GM12878 (cell line): ENCODE measurements around the gene CAPN7. TPM values are rescaled to one million over a fixed set of nuclear protein-coding genes. Genes with fewer than 3 reads are reported as not detected.

Experiments used
- ATAC-seq: fragments of 200-7000 bp; cut with Tn5 transposase; 3 replicates; pipeline ENCODE4 v1.9.1; 2020; ENCODE audit warnings: mild to moderate bottlenecking, moderate library complexity
- BruUV-seq: library from RNA; stranded (reverse); fragments of 400-500 nt; replicated peaks from 2 replicates; lab custom pipeline; 2021; lab: Mats Ljungman, UMichigan
- CTCF ChIA-PET: fragments of 300-600 bp; sonication (Branson Sonifier 250); formaldehyde crosslinking; extraction: SDS; loops from one replicate; lab custom pipeline; 2021; ENCODE audit warnings: inconsistent platforms; lab: Yijun Ruan, JAX
- POLR2A ChIA-PET: fragments of 350-600 bp; formaldehyde crosslinking; extraction: SDS; loops from one replicate; lab custom pipeline; 2021; ENCODE audit warnings: inconsistent platforms; lab: Charles Lee
- RAD21 ChIA-PET: fragments of 300-600 bp; sonication (Branson Sonifier 250); formaldehyde crosslinking; loops from one replicate; lab custom pipeline; 2023; ENCODE audit warnings: antibody characterized with exemption; ENCODE audit not compliant: unreplicated experiment; lab: Charles Lee
- SMC1A ChIA-PET: fragments of 300-600 bp; sonication (Branson Sonifier 250); formaldehyde crosslinking; loops from one replicate; lab custom pipeline; 2023; ENCODE audit not compliant: unreplicated experiment, uncharacterized antibody; lab: Charles Lee
- DNase-seq: peaks from one replicate; pipeline ENCODE4 v3.0.0-alpha.2; 2011; ENCODE audit warnings: low read depth, low spot score
- FAIRE-seq: peaks from 3 replicates; lab custom pipeline; 2011; peaks lifted over from hg19 to GRCh38; lab: Jason Lieb, UNC
- H2AFZ ChIP-seq: 2 replicates; pipeline ENCODE4 v1.6.0; 2011; ENCODE audit warnings: low read depth, low read length, control low read depth; ENCODE audit not compliant: control insufficient read depth
- H3K27ac ChIP-seq: 2 replicates; pipeline ENCODE4 v1.5.1; 2011; ENCODE audit warnings: control low read depth; ENCODE audit not compliant: control insufficient read depth, insufficient read depth
- H3K27me3 ChIP-seq, 2 experiments: replicated peaks in 1 of 2; 2 replicates each; pipeline versions ENCODE4 v1.6.0 to v1.6.1; 2011; ENCODE audit warnings: low read length in 1 of 2; ENCODE audit not compliant: control insufficient read depth in 2 of 2, insufficient read depth in 2 of 2
- H3K36me3 ChIP-seq, 2 experiments: 2 replicates each; pipeline ENCODE4 v1.5.1; 2011; ENCODE audit warnings: low read length in 1 of 2; ENCODE audit not compliant: control insufficient read depth in 2 of 2, insufficient read depth in 2 of 2
- H3K4me1 ChIP-seq: 2 replicates; pipeline ENCODE4 v1.6.1; 2011; ENCODE audit warnings: mild to moderate bottlenecking, low read length, moderate library complexity, mixed read lengths; ENCODE audit not compliant: control insufficient read depth, insufficient read depth
- H3K4me2 ChIP-seq: 2 replicates; pipeline ENCODE4 v1.6.0; 2011; ENCODE audit warnings: control low read depth; ENCODE audit not compliant: control insufficient read depth, insufficient read depth
- H3K4me3 ChIP-seq: fragments of 200-600 bp; sonication (generic); 2 replicates; pipeline ENCODE4 v1.5.1; 2016
- H3K79me2 ChIP-seq: 2 replicates; pipeline ENCODE4 v1.6.0; 2011; ENCODE audit warnings: low read length; ENCODE audit not compliant: control insufficient read depth, insufficient read depth
- H3K9ac ChIP-seq: 2 replicates; pipeline ENCODE4 v1.8.0; 2011; ENCODE audit warnings: low read length, control low read depth, mixed read lengths; ENCODE audit not compliant: control insufficient read depth, insufficient read depth
- H3K9me3 ChIP-seq: replicated peaks from 3 replicates; pipeline ENCODE4 v1.5.1; 2011; ENCODE audit warnings: mild to moderate bottlenecking, low read length; ENCODE audit not compliant: control insufficient read depth, insufficient read depth
- H4K20me1 ChIP-seq: 2 replicates; pipeline ENCODE4 v1.6.0; 2011; ENCODE audit not compliant: control insufficient read depth, insufficient read depth
- CHD1 ChIP-seq: IDR thresholded peaks from 2 replicates; pipeline ENCODE4 v1.6.1; 2012; ENCODE audit warnings: low read depth, low read length, improper control_type of control experiment
- DPF2 ChIP-seq: fragments of 450-650 bp; IDR thresholded peaks from 2 replicates; pipeline ENCODE4 v1.6.1; 2017; ENCODE audit warnings: mild to moderate bottlenecking
- EZH2 ChIP-seq: IDR thresholded peaks from 2 replicates; pipeline ENCODE4 v1.6.1; 2012; ENCODE audit warnings: low read depth, mild to moderate bottlenecking, control low read depth, inconsistent platforms, low read length, borderline replicate concordance; ENCODE audit not compliant: control insufficient read depth
- TAF1 ChIP-seq: IDR thresholded peaks from 2 replicates; pipeline ENCODE4 v1.6.1; 2011; ENCODE audit warnings: mild to moderate bottlenecking, low read depth, low read length, borderline replicate concordance
- TARDBP ChIP-seq: IDR thresholded peaks from 2 replicates; pipeline ENCODE4 v1.6.1; 2016; ENCODE audit warnings: borderline replicate concordance
- WGBS: methylation state at CpG from one replicate; pipeline ENCODE4 v1.1.6; 2016; ENCODE audit warnings: low lambda C conversion rate; ENCODE audit not compliant: insufficient replicate concordance, insufficient coverage; ENCODE audit errors: missing lambda C conversion rate; 5-methylcytosine and 5-hydroxymethylcytosine counted together
- in situ Hi-C: fragments of 300-500 bp; cut with MboI; formaldehyde crosslinking; loops from 9 replicates; pipeline ENCODE4 v1.14.3; 2018; ENCODE audit warnings: mixed read lengths
- intact Hi-C: fragments of 100-400 bp; cut with micrococcal nuclease; formaldehyde crosslinking; loops from one replicate; pipeline ENCODE4 v1.14.2; 2022; ENCODE audit not compliant: unreplicated experiment
- polyA plus RNA-seq, 11 experiments: library from polyadenylated mRNA; depleted of rRNA in 4 of 11; unstranded in 6 of 11; stranded (reverse) in 5 of 11; fragments of >200 nt; fragmentation: Nextera tagmentation in 4 of 11; fragmentation: Illumina TruSeq in 1 of 11; extraction: Ambion mirVana in 4 of 11; extraction: Trizol in 1 of 11; gene quantifications; 1 replicate in 1 of 11; 2 replicates in 10 of 11; pipeline versions ENCODE4 v1.2.1 to v1.2.3, GENCODE V29; 2011 to 2016; ENCODE audit warnings: inconsistent platforms in 2 of 11, missing spikeins in 2 of 11, low read depth in 1 of 11
- total RNA-seq, 4 experiments: library from RNA; depleted of rRNA in 3 of 4; stranded (reverse); fragments of >200 nt in 3 of 4; fragmentation: Illumina TruSeq in 1 of 4; extraction: Trizol in 1 of 4; gene quantifications; 2 replicates each; pipeline versions ENCODE4 v1.2.1 to v1.2.3, GENCODE V29; 2013 to 2021
- TF ChIP-seq, protein P1 (sequence below): fragments of 450-650 bp; formaldehyde crosslinking; IDR thresholded peaks from 2 replicates; pipeline ENCODE4 v1.5.0; 2022; ENCODE audit warnings: mild to moderate bottlenecking, missing genetic modification characterization

The CAPN7 gene
- total and polyA plus RNA-seq, 10 of the 15 experiments (the other 5 are each of a cell fraction or from before 2014, with no cell fraction given): 5.3 to 27.0 (median 18.2) TPM

DNA sequence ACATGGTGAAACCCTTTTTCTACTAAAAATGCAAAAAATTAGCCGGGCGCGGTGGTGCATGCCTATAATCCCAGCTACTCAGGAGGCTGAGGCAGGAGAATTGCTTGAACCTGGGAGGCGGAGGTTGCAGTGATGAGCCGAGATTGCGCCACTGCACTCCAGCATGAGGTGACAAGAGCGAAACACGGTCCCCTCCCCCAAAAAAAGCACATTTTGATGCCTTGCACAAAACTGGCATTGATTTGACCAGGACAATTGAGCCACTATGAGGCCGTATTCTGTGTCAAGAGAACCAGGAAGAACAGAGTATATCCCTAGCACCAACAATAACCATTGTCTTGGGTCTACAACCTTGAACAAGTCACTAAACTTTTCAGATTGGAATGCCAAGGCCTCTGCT is 75.8 kb downstream of the CAPN7 start (continued):
- TF ChIP-seq, protein P1, sequence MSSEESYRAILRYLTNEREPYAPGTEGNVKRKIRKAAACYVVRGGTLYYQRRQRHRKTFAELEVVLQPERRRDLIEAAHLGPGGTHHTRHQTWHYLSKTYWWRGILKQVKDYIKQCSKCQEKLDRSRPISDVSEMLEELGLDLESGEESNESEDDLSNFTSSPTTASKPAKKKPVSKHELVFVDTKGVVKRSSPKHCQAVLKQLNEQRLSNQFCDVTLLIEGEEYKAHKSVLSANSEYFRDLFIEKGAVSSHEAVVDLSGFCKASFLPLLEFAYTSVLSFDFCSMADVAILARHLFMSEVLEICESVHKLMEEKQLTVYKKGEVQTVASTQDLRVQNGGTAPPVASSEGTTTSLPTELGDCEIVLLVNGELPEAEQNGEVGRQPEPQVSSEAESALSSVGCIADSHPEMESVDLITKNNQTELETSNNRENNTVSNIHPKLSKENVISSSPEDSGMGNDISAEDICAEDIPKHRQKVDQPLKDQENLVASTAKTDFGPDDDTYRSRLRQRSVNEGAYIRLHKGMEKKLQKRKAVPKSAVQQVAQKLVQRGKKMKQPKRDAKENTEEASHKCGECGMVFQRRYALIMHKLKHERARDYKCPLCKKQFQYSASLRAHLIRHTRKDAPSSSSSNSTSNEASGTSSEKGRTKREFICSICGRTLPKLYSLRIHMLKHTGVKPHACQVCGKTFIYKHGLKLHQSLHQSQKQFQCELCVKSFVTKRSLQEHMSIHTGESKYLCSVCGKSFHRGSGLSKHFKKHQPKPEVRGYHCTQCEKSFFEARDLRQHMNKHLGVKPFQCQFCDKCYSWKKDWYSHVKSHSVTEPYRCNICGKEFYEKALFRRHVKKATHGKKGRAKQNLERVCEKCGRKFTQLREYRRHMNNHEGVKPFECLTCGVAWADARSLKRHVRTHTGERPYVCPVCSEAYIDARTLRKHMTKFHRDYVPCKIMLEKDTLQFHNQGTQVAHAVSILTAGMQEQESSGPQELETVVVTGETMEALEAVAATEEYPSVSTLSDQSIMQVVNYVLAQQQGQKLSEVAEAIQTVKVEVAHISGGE: no peak
- TF ChIP-seq TAF1 (no peak), TARDBP (no peak), CHD1 (no peak), EZH2 (no peak)

DNA sequence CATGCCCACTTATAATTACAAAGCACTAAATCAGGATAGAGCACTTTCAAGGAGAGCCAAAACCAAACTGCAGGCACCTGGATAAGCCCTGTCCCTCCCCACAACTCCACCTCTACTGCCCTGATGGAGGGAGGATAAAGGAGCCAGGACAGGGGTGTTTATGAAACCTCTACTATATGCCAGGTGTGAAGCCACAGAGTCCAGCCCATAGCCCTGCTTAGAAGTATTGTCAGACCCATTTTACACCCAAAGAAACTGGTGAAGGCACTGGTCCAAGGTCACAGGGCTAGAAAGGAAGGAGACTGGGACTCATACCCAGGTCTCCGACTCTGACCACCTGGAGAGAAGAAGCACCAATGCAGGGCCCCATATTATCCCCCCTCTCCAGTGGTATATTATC is 77.7 kb downstream of the CAPN7 start:
- SMC1A ChIA-PET: interaction anchor here (0.7 to 3.3 kb wide), 11 partner anchors 8 to 121 kb away, joined by 3 to 19 read pairs (median 4); no protein-coding TSS in a partner anchor
- in situ Hi-C loops (no loop called here), intact Hi-C loops (no loop called here)
- Histone ChIP-seq H2AFZ (no peak overlapping the region), H3K27ac (no peak overlapping the region), H3K79me2 (no peaks in the 10 kb centered on the region; the same call in 1 of the 2 replicates), H3K4me2 (no peak overlapping the region), H3K9me3 (no peaks in the 10 kb centered on the region), H4K20me1 (no peaks in the 10 kb centered on the region), H3K4me1 (peaks cover 22% of the 10 kb centered on the region), H3K27me3 (no peaks in the 10 kb centered on the region), H3K36me3 (peaks cover 6 to 11% of the 10 kb centered on the region in 2 experiments), H3K4me3 (no peak overlapping the region), H3K9ac (no peak overlapping the region)
- FAIRE-seq: no peak
- CTCF ChIA-PET: interaction anchor here (0.5 to 2.7 kb wide), 11 partner anchors 7 to 229 kb away, joined by 3 to 9 read pairs (median 3); partner anchors contain the start of gene SH3BP5
- RAD21 ChIA-PET: interaction anchor here (0.9 to 1.0 kb wide), 2 partner anchors 35 to 81 kb away, joined by 3 read pairs; no protein-coding TSS in a partner anchor
- no TSS peak for BruUV-seq
- no peak for DNase-seq
- TF ChIP-seq DPF2 (0 out of 2 replicates have a peak, but pooled peaks have one; percentile 20), TARDBP (no peak)
- peak; percentile 83 for ATAC-seq
- 69% methylated on average over 1 of the region's 1 CpG for WGBS
- POLR2A ChIA-PET: no interaction called here
